Activated naive CD8-positive, alpha-beta T cell treated with anti-CD3 and anti-CD28 coated beads, Interleukin-2, amount 50 U/mL, for 24 hours (primary cell): ENCODE measurements around the gene ALDH1A1.
"Not testable (repeated sequence)": the region's sequence is repeated elsewhere in the genome, so short reads cannot be mapped to it uniquely, and the experiment has no call there.

Experiments
- ATAC-seq: fragments of 150-1000 bp; cut with Tn5 transposase; one replicate; pipeline ENCODE4 v1.10.0; 2021
- DNase-seq: peaks from one replicate; pipeline ENCODE4 v3.0.0; 2021
- H3K27ac Mint-ChIP-seq: one replicate; pipeline ENCODE4 v1.8.0; 2021; ENCODE audit warnings: mild to moderate bottlenecking, mixed read lengths
- H3K27me3 Mint-ChIP-seq: one replicate; pipeline ENCODE4 v1.8.0; 2021; ENCODE audit warnings: mixed read lengths
- H3K36me3 Mint-ChIP-seq: one replicate; pipeline ENCODE4 v1.8.0; 2021; ENCODE audit warnings: low read depth, mixed read lengths
- H3K4me1 Mint-ChIP-seq: one replicate; pipeline ENCODE4 v1.8.0; 2021; ENCODE audit warnings: mixed read lengths
- H3K4me3 Mint-ChIP-seq: one replicate; pipeline ENCODE4 v1.8.0; 2021; ENCODE audit warnings: mild to moderate bottlenecking, moderate library complexity, mixed read lengths
- H3K9me3 Mint-ChIP-seq: one replicate; pipeline ENCODE4 v1.8.0; 2021; ENCODE audit warnings: mixed read lengths

ALDH1A1 gene

DNA sequence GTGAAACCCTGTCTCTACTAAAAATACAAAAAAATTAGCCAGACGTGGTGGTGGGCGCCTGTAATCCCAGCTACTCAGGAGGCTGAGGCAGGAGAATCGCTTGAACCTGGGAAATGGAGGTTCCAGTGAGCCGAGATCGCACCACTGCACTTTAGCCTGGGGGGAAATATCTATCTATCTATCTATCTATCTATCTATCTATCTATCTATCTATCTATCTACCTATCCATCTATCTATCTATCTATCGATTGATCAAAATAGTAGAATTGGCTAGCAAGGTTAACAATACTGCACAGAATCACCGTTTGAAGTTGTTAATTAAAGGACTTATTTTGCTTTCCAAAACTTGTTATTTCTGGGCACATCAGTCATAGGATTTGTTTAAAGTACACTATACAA is 90.1 kb downstream of the ALDH1A1 start:
- H3K27ac Mint-ChIP-seq, H3K9me3 Mint-ChIP-seq: not testable (repeated sequence)

GRCh38 chr9:72858089-72858912 is 94.6 kb downstream of the ALDH1A1 start:
- Mint-ChIP-seq H3K4me1 (no peaks in the 10 kb centered on the region), H3K4me3 (no peak overlapping the region), H3K9me3 (no peaks in the 10 kb centered on the region), H3K27me3 (no peaks in the 10 kb centered on the region), H3K27ac (no peak overlapping the region), H3K36me3 (no peaks in the 10 kb centered on the region)
- DNase-seq (no peak), ATAC-seq (no peak)

More for the DNA sequence above, 90.1 kb downstream of the ALDH1A1 start:
- not testable (repeated sequence) for DNase-seq, H3K4me1 Mint-ChIP-seq, H3K4me3 Mint-ChIP-seq, ATAC-seq, H3K27me3 Mint-ChIP-seq, H3K36me3 Mint-ChIP-seq

- H3K27ac Mint-ChIP-seq, result no peak overlapping the region
- no peaks in the 10 kb centered on the region for H3K27me3 Mint-ChIP-seq
- H3K4me1 Mint-ChIP-seq, result no peaks in the 10 kb centered on the region
- DNase-seq, result no peak
- ATAC-seq, result no peak
- H3K4me3 Mint-ChIP-seq, result no peak overlapping the region
- no peaks in the 10 kb centered on the region for H3K36me3 Mint-ChIP-seq
- no peaks in the 10 kb centered on the region for H3K9me3 Mint-ChIP-seq
Measured at GRCh38 chr9:72857624-72857996, 95.2 kb downstream of the ALDH1A1 start.

GRCh38 chr9:72856972-72857623 is 95.8 kb downstream of the ALDH1A1 start:
- no peaks in the 10 kb centered on the region for H3K9me3 Mint-ChIP-seq
- H3K27me3 Mint-ChIP-seq, result no peaks in the 10 kb centered on the region
- no peaks in the 10 kb centered on the region for H3K36me3 Mint-ChIP-seq
- H3K4me3 Mint-ChIP-seq, result no peak overlapping the region
- DNase-seq (no peak), ATAC-seq (no peak)
- no peaks in the 10 kb centered on the region for H3K4me1 Mint-ChIP-seq
- H3K27ac Mint-ChIP-seq, result no peak overlapping the region

DNA sequence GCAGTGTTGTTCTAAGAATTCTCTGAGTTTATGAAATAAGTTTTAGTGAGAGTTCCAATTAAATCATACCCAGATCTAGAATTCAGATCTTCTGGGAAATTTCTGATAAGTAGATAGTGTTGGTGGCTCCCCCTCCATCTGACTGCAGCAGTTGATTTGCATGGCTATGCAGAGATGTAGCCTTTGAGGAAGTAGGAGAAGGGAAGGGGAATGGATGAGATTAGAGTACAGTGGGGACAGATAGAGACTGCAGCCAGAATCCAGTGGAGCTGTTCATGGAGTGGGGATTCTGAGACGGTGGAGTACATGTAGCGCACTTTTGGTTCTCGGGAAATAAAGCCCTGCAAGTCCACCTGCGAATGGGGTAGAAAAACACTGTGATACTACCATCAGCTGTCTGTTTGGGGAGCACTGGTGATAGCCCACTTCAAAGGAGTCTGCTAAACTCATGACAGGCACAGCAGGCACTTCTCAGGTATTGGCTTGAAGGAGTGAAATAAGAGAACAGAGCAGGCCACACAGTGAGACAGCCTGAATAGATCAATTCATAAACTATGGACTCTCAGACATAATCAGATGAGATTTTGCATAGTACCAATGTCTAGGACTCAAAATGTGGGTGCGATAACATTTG is 96.8 kb downstream of the ALDH1A1 start:
- Mint-ChIP-seq H3K36me3 (no peaks in the 10 kb centered on the region), H3K27me3 (no peaks in the 10 kb centered on the region), H3K4me1 (no peaks in the 10 kb centered on the region), H3K9me3 (no peaks in the 10 kb centered on the region), H3K4me3 (no peak overlapping the region), H3K27ac (no peak overlapping the region)
- no peak for DNase-seq
- no peak for ATAC-seq

- Mint-ChIP-seq H3K4me1 (no peaks in the 10 kb centered on the region), H3K4me3 (no peak overlapping the region), H3K27ac (no peak overlapping the region), H3K9me3 (no peaks in the 10 kb centered on the region), H3K27me3 (no peaks in the 10 kb centered on the region), H3K36me3 (no peaks in the 10 kb centered on the region)
- ATAC-seq (no peak), DNase-seq (no peak)
Measured at GRCh38 chr9:72855321-72855720, 97.5 kb downstream of the ALDH1A1 start.
